Measurements from ENCODE around the gene KLK2.

KLK2 gene

DNA sequence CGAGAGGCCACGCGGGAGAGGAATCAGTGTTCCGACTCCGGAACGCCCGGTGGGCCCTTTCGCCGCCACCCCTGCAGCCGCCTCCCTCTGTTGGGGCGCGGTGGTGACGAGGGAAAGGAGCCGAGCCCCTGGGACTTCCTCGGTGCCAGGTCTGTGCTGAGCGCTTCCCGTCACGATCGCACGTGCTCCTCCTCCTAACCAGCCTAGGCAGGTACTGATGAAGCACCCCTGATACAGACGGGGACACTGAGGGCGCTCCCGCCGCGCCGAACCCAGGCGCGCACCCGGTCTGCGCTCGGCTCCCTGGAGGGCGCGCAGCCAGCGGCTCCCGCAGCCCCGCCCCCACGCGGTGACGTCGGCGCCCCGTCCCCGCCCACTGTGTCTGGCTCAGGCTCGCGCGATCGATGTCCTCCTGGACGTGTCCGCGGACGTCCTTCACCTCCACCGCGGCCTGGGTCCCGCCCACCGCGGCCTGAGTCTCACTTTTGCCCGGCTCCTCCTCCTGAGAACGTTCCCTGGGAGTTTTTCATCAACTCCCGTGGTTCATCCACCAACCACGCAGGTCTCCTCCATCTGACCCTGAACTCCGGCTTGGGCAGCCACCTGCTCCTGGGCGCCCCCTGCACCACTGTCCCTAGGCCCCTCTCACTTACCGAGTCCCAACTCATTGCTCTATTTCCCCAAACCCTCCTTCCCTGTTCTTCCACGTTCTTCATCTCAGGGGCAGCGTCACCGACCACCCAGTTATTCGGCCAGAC lies 37.3 kb upstream of the KLK2 start:
- TF ChIP-seq MYC (IDR thresholded peaks at IDR 0.05; ENCODE audit: low read depth, low read length) (no peak), POLR2A (IDR thresholded peaks at IDR 0.05; ENCODE audit: extremely low read depth, insufficient read length) (no peak)
- TF ChIP-seq, protein P1, sequence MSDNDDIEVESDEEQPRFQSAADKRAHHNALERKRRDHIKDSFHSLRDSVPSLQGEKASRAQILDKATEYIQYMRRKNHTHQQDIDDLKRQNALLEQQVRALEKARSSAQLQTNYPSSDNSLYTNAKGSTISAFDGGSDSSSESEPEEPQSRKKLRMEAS (IDR thresholded peaks at IDR 0.05; ENCODE audit: low read depth, low read length), result no peak
- TF ChIP-seq, protein P2, sequence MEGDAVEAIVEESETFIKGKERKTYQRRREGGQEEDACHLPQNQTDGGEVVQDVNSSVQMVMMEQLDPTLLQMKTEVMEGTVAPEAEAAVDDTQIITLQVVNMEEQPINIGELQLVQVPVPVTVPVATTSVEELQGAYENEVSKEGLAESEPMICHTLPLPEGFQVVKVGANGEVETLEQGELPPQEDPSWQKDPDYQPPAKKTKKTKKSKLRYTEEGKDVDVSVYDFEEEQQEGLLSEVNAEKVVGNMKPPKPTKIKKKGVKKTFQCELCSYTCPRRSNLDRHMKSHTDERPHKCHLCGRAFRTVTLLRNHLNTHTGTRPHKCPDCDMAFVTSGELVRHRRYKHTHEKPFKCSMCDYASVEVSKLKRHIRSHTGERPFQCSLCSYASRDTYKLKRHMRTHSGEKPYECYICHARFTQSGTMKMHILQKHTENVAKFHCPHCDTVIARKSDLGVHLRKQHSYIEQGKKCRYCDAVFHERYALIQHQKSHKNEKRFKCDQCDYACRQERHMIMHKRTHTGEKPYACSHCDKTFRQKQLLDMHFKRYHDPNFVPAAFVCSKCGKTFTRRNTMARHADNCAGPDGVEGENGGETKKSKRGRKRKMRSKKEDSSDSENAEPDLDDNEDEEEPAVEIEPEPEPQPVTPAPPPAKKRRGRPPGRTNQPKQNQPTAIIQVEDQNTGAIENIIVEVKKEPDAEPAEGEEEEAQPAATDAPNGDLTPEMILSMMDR (IDR thresholded peaks at IDR 0.05; ENCODE audit: low read depth, low read length), result no peak
- no peak overlapping the region for H3K4me3 ChIP-seq (ENCODE audit: low read depth, low read length)
- DNase-seq (ENCODE audit: low read depth), result peak; percentile 29

DNA sequence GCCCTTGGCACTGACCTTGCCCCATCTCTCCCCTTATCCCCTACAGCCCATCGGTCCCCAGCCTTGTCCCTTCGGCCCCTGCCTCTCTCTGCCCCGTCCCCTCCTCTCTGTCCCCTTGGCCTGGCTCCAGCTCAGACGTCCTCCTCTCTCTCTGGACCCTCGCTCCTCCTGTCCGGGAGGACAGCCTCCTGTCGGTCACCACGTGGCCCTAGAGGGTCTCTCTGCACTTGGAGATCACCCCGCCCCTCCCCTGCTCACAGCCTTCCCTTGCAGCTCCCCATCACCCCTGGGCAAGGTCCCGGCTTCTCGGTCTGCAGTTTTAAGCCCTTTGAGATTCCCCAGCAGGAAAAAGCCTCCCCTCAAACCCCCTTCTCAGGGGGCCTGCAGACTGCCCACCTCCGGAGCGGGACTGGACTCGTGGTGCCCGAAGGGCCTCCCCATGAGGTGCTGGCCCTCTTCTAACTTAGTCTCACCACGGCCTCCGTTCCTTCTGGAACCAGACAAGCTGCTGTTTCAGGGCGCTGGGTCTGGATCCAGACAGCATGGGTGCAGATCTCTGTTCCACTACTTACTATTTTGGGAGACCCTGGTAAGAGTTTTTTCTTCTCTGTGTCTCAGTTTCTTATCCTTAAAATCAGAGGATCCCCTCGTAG lies 36.6 kb upstream of the KLK2 start:
- TF ChIP-seq, protein P2 (IDR thresholded peaks at IDR 0.05; ENCODE audit: low read depth, low read length), result no peak
- TF ChIP-seq POLR2A (IDR thresholded peaks at IDR 0.05; ENCODE audit: extremely low read depth, insufficient read length), result no peak
- TF ChIP-seq, protein P1 (IDR thresholded peaks at IDR 0.05; ENCODE audit: low read depth, low read length), result no peak
- no peak for TF ChIP-seq MYC (IDR thresholded peaks at IDR 0.05; ENCODE audit: low read depth, low read length)
- DNase-seq (ENCODE audit: low read depth), result no peak
- no peak overlapping the region for H3K4me3 ChIP-seq (ENCODE audit: low read depth, low read length)

DNA sequence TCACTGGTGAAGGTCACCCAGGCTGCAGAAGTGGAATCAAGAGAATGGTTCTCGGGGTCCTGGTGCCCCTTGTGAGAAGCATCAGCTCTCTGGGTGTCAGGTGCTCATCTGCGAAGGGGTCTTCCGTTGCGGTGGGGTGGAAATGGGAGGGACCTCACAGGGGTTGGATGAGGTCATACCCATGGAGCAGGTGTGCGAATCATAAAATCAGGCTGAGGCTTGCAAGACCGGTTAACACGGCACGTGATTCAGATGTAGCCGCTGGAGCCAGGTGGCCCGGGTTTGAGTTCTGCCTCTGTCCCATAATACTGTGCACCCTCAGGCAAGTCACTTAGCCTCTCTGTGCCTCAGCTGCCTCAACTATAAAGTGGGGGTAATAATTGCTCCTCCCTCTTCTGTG lies 35.9 kb upstream of the KLK2 start:
- no peak overlapping the region for H3K4me3 ChIP-seq (ENCODE audit: low read depth, low read length)
- no peak for DNase-seq (ENCODE audit: low read depth)
- TF ChIP-seq MYC (IDR thresholded peaks at IDR 0.05; ENCODE audit: low read depth, low read length) (no peak), POLR2A (IDR thresholded peaks at IDR 0.05; ENCODE audit: extremely low read depth, insufficient read length) (no peak)
- TF ChIP-seq, protein P1 (IDR thresholded peaks at IDR 0.05; ENCODE audit: low read depth, low read length), result no peak
- TF ChIP-seq, protein P2 (IDR thresholded peaks at IDR 0.05; ENCODE audit: low read depth, low read length), result no peak

DNA sequence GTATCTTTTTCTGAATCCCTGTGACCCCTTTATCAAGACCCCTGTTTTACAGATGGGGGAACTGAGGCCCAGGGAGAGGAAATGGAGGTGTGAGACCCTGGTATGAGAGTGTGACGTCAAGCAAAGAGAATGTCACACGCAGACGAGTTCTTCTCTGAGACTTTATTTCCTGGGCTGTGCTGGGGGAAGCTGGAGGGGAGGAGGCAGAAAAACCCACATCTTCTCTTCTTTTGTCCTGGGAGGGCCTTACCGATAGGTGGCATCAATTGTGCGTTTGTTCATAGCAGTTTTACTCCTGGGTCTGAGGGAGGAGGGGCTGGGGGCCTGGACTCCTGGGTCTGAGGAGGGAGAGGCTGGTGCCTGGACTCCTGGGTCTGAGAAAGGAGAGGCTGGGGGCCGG lies 35.0 kb upstream of the KLK2 start:
- DNase-seq (ENCODE audit: low read depth), result peak; percentile 41
- no peak overlapping the region for H3K4me3 ChIP-seq (ENCODE audit: low read depth, low read length)
- TF ChIP-seq, protein P1 (IDR thresholded peaks at IDR 0.05; ENCODE audit: low read depth, low read length), result no peak
- TF ChIP-seq, protein P2 (IDR thresholded peaks at IDR 0.05; ENCODE audit: low read depth, low read length), result peak; percentile 43

DNA sequence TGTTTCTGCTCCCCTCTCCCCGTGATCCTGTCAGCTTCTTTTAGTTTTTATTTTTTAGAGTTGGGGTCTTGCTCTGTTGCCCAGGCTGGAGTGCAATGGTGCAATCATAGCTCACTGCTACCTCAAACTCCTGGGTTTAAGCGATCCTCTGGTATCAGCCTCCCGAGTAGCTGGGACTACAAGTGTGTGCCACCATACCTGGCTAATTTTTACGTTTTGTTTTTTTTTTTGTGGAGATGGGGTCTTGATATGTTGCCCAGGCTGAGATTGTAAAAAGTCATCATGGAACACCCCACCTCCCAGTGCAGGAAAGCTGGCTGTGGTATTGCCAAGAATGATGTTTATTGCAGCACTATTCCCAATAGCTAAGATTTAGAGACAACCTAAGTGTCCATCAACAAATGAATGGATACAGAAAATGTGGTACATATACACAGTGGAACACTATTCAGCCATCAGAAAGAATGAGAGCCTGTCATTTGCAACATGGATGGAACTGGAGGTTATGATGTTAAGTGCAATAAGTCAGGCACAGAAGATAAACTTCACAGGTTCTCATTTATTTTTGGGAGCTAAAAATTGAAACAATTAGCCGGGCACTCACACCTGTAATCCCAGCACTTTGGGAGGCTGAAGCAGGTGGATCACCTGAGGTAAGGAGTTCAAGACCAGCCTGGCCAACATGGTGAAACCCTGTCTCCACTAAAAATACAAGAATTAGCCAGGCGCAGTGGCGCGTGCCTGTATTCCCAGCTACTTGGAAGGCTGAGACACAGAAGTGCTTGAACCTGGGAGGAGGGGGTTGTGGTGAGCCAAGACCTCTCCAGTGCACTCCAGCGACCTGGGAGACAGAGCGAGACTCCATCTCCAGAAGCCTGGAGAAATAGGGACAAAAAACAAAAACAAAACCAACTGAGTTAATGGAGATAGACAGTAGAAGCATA lies 33.3 kb upstream of the KLK2 start:
- no peak overlapping the region for H3K4me3 ChIP-seq (ENCODE audit: low read depth, low read length)
- TF ChIP-seq MYC (IDR thresholded peaks at IDR 0.05; ENCODE audit: low read depth, low read length), result no peak
- TF ChIP-seq POLR2A (IDR thresholded peaks at IDR 0.05; ENCODE audit: extremely low read depth, insufficient read length), result no peak
- TF ChIP-seq, protein P1 (IDR thresholded peaks at IDR 0.05; ENCODE audit: low read depth, low read length), result no peak
- TF ChIP-seq, protein P2 (IDR thresholded peaks at IDR 0.05; ENCODE audit: low read depth, low read length), result no peak
- no peak for DNase-seq (ENCODE audit: low read depth)

All from NB4 (cell line).